ENCODE measurements around the gene ACVR2B.

The ACVR2B gene

DNA sequence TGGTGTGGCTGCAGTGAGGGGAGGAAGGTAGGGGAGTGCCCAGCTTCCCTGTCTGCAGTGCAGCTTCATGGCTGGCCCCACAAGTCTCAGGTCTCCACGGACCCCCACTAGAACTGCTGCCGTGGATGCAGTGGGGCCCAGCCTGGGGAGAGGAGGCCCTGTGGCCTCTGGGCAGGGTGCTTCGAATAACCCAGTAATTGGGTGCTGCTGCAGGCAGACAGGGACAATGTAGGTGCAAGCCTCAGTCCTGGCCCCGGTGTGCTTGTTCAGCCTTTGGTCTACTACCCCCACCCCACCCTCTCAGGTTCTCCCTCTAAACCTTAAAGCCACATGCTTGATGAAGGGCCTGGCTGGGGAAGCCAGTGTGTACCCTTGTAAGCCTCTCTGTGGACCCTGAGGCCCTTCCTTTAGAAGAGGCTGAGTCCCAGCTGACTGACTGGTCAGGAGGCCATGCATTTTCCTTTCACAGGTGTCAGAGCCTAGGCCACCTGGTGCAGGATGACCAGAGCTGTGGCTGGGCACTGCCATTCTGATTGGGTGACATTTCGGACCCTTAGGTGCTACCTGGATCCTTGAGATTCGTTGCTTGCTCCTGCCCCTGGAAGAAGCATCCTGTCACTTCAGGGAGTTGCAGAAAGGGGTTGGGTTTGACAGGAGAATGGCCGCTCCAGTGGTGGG is 21.4 kb downstream of the ACVR2B start:
- DNase-seq (ENCODE audit: insufficient read length, low spot score), result no peak
- FAIRE-seq, result no peak
- TF ChIP-seq POLR2A (IDR thresholded peaks at IDR 0.05; ENCODE audit: low read depth, low read length) (no peak), SPI1 (IDR thresholded peaks at IDR 0.05; ENCODE audit: low read depth, low read length) (no peak), PAX5 (IDR thresholded peaks at IDR 0.05; ENCODE audit: insufficient read depth, low read length, severe bottlenecking) (no peak), POLR2AphosphoS5 (IDR thresholded peaks at IDR 0.05; ENCODE audit: low read depth, low read length) (no peak), POU2F2 (IDR thresholded peaks at IDR 0.05; ENCODE audit: low read depth, low read length) (no peak), TAF1 (IDR thresholded peaks at IDR 0.05; ENCODE audit: low read depth, low read length) (no peak)

DNA sequence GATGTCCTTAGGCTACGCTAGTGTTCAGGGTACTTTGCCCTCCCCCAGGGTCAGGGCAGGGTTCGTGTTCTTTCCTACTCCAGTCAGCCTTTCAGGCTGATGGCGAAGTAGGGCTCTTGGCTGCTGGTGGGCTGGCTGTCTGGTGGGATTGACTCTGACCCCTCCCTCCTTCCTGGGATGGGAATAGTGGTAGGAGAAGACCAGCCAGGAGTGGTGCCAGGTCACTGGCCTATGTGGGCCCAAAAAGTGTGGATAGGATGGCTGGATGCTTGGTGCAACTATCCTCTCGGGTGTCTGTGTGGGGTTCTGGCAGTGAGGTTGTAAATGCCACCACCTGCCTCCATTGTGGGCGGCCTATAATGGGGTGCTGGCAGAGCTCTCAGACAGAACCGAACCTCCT is 22.0 kb downstream of the ACVR2B start:
- FAIRE-seq (no peak), DNase-seq (ENCODE audit: insufficient read length, low spot score) (no peak)
- no peak for TF ChIP-seq POLR2AphosphoS5 (IDR thresholded peaks at IDR 0.05; ENCODE audit: low read depth, low read length)
- no peak for TF ChIP-seq TAF1 (IDR thresholded peaks at IDR 0.05; ENCODE audit: low read depth, low read length)
- TF ChIP-seq POLR2A (IDR thresholded peaks at IDR 0.05; ENCODE audit: low read depth, low read length), result no peak
- TF ChIP-seq PAX5 (IDR thresholded peaks at IDR 0.05; ENCODE audit: insufficient read depth, low read length, severe bottlenecking), result no peak
- no peak for TF ChIP-seq SPI1 (IDR thresholded peaks at IDR 0.05; ENCODE audit: low read depth, low read length)
- TF ChIP-seq POU2F2 (IDR thresholded peaks at IDR 0.05; ENCODE audit: low read depth, low read length), result no peak

DNA sequence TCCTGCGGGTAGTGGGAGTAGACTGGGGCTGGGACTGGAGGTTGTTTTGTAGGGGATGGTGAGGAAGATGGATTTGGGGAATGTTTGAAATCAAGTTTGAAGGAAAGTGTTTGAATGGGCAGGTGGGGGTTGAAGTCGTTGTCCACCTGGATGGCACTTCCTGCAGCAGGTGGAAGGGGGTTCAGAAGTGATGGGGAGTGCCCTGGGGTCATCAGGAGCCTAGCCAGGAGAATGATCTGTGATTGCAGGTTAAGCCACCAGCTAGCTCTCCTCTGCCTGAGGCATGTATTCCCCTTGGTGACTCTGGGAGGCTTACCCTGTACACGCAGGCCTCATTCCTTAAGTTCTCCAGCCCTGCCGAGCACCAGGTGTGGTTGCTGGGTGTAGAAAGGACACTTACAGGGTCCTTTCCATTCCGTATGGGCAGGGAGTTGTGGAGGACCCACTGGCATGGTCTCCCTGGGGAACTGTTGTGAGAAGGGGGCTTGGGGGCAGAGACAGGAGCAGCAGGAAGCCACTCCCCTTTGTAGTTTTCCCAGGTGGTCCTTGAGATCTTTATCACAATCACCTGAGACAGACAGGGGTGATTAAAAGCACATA is 22.6 kb downstream of the ACVR2B start:
- no peak for FAIRE-seq
- no peak for DNase-seq (ENCODE audit: insufficient read length, low spot score)
- no peak for TF ChIP-seq POLR2AphosphoS5 (IDR thresholded peaks at IDR 0.05; ENCODE audit: low read depth, low read length)
- TF ChIP-seq POU2F2 (IDR thresholded peaks at IDR 0.05; ENCODE audit: low read depth, low read length), result no peak
- no peak for TF ChIP-seq TAF1 (IDR thresholded peaks at IDR 0.05; ENCODE audit: low read depth, low read length)
- TF ChIP-seq SPI1 (IDR thresholded peaks at IDR 0.05; ENCODE audit: low read depth, low read length), result no peak
- TF ChIP-seq PAX5 (IDR thresholded peaks at IDR 0.05; ENCODE audit: insufficient read depth, low read length, severe bottlenecking), result no peak
- no peak for TF ChIP-seq POLR2A (IDR thresholded peaks at IDR 0.05; ENCODE audit: low read depth, low read length)

DNA sequence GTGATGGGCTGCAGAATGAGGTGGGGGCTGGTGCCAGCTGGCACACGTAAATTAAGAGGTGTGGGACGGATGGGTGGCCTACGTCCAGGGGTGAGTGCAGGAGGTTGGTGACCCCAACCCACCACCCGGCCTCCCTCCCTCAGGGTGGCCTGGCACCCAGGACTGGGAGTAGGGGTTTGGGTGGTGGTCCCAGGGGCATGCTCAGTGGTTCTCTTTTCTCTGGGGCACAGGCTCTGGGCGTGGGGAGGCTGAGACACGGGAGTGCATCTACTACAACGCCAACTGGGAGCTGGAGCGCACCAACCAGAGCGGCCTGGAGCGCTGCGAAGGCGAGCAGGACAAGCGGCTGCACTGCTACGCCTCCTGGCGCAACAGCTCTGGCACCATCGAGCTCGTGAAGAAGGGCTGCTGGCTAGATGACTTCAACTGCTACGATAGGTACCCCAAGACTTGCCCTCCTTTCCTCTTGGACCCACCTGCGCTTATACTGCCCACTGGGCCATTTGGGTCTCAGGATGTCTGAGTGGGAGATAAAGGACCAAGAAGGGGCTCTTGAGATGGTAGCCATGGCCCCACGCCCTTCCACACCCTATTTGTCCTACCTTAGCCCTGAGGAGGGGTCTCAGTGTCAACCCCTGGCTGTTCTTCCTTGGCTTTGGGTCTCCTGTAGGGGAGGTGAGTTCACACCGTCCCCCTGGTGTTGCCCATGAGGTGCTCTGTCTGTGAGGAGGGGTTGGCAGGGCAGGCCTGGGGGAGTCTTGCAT is 23.5 kb downstream of the ACVR2B start:
- TF ChIP-seq POLR2AphosphoS5 (IDR thresholded peaks at IDR 0.05; ENCODE audit: low read depth, low read length), result no peak
- no peak for TF ChIP-seq PAX5 (IDR thresholded peaks at IDR 0.05; ENCODE audit: insufficient read depth, low read length, severe bottlenecking)
- no peak for DNase-seq (ENCODE audit: insufficient read length, low spot score)
- no peak for FAIRE-seq

DNA sequence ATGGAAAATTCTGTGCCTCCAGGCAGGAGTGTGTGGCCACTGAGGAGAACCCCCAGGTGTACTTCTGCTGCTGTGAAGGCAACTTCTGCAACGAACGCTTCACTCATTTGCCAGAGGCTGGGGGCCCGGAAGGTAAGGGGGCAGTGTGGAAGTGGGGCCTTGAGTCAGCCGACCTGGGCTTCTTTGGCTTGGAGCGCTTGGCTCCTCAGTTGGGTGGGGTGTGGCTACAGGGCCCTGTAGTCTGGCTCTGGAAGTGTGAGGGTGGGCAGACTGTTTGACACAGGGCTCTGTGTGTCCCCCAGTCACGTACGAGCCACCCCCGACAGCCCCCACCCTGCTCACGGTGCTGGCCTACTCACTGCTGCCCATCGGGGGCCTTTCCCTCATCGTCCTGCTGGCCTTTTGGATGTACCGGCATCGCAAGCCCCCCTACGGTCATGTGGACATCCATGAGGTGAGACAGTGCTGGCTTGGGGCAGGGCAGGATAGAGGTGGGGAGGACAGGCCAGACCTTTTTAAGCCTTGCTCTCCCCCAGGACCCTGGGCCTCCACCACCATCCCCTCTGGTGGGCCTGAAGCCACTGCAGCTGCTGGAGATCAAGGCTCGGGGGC is 24.3 kb downstream of the ACVR2B start:
- FAIRE-seq (no peak), DNase-seq (ENCODE audit: insufficient read length, low spot score) (no peak)
- TF ChIP-seq PAX5 (IDR thresholded peaks at IDR 0.05; ENCODE audit: insufficient read depth, low read length, severe bottlenecking), result no peak
- no peak for TF ChIP-seq POU2F2 (IDR thresholded peaks at IDR 0.05; ENCODE audit: low read depth, low read length)
- no peak for TF ChIP-seq POLR2A (IDR thresholded peaks at IDR 0.05; ENCODE audit: low read depth, low read length)
- no peak for TF ChIP-seq POLR2AphosphoS5 (IDR thresholded peaks at IDR 0.05; ENCODE audit: low read depth, low read length)
- TF ChIP-seq TAF1 (IDR thresholded peaks at IDR 0.05; ENCODE audit: low read depth, low read length), result no peak
- no peak for TF ChIP-seq SPI1 (IDR thresholded peaks at IDR 0.05; ENCODE audit: low read depth, low read length)

DNA sequence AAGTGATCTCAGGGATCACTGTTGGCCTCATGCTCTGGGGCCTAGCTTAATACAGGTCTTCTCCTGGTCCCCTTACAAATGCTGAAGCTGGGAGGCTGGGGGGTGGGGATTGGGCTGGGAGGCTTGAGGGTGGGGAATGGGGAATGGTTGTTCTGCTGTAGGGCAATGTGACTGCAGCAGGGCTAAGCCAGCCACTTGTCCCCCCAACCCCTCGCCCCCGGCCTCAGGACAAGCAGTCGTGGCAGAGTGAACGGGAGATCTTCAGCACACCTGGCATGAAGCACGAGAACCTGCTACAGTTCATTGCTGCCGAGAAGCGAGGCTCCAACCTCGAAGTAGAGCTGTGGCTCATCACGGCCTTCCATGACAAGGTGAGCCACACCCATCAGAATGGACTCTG is 25.2 kb downstream of the ACVR2B start:
- FAIRE-seq, result no peak
- TF ChIP-seq PAX5 (IDR thresholded peaks at IDR 0.05; ENCODE audit: insufficient read depth, low read length, severe bottlenecking), result no peak
- no peak for TF ChIP-seq POLR2A (IDR thresholded peaks at IDR 0.05; ENCODE audit: low read depth, low read length)
- TF ChIP-seq POLR2AphosphoS5 (IDR thresholded peaks at IDR 0.05; ENCODE audit: low read depth, low read length), result no peak
- TF ChIP-seq TAF1 (IDR thresholded peaks at IDR 0.05; ENCODE audit: low read depth, low read length), result no peak
- no peak for DNase-seq (ENCODE audit: insufficient read length, low spot score)

DNA sequence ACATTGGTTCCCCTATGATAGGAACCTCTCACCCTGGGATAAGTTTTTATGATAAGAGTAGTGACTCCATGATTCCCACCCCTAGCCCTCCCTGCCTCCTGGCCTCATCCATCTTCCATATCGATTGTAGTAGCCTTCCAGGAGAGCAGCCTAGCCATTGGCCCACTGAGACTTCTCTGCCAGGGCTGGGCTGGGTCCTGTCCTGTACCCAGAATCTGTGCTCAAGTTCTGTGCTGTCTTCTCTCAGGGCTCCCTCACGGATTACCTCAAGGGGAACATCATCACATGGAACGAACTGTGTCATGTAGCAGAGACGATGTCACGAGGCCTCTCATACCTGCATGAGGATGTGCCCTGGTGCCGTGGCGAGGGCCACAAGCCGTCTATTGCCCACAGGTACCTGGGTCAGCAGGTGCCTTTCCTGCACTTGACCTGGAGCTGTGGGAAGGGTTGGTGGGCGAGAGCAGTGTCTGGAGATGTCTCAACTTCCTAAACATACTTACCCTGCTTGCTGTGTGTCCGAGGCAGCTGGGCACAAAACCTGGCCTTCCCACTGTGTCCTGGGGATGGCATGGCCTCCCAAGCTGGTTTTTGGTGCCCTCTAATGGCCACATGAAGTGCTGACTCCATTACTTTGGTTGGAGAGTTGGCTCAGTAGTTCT is 25.9 kb downstream of the ACVR2B start:
- DNase-seq (ENCODE audit: insufficient read length, low spot score) (peak; percentile 67), FAIRE-seq (peak; percentile 78)
- TF ChIP-seq PAX5 (IDR thresholded peaks at IDR 0.05; ENCODE audit: insufficient read depth, low read length, severe bottlenecking) (no peak), TAF1 (IDR thresholded peaks at IDR 0.05; ENCODE audit: low read depth, low read length) (no peak), SPI1 (IDR thresholded peaks at IDR 0.05; ENCODE audit: low read depth, low read length) (no peak), POLR2A (IDR thresholded peaks at IDR 0.05; ENCODE audit: low read depth, low read length) (no peak), POU2F2 (IDR thresholded peaks at IDR 0.05; ENCODE audit: low read depth, low read length) (no peak), POLR2AphosphoS5 (IDR thresholded peaks at IDR 0.05; ENCODE audit: low read depth, low read length) (no peak)

DNA sequence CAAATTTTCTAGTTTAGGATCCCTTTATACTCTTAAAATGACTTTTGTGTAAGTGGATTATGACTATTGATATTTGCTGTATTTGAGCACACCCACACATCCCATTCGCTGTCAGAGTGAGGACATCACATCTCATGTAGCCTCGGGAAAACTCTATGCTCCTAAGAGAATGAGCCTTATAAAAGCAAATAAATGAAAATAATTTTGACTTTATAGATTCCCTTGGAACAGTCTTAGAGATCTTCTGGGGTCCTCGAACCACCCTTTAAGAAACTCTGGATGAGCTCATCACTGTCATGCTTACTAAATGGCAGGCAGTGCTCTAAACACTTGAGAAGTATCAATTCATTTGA is 26.4 kb downstream of the ACVR2B start:
- no peak for FAIRE-seq
- no peak for DNase-seq (ENCODE audit: insufficient read length, low spot score)
- TF ChIP-seq POU2F2 (IDR thresholded peaks at IDR 0.05; ENCODE audit: low read depth, low read length) (no peak), POLR2AphosphoS5 (IDR thresholded peaks at IDR 0.05; ENCODE audit: low read depth, low read length) (no peak), PAX5 (IDR thresholded peaks at IDR 0.05; ENCODE audit: insufficient read depth, low read length, severe bottlenecking) (no peak), TAF1 (IDR thresholded peaks at IDR 0.05; ENCODE audit: low read depth, low read length) (no peak), SPI1 (IDR thresholded peaks at IDR 0.05; ENCODE audit: low read depth, low read length) (no peak), POLR2A (IDR thresholded peaks at IDR 0.05; ENCODE audit: low read depth, low read length) (no peak)

DNA sequence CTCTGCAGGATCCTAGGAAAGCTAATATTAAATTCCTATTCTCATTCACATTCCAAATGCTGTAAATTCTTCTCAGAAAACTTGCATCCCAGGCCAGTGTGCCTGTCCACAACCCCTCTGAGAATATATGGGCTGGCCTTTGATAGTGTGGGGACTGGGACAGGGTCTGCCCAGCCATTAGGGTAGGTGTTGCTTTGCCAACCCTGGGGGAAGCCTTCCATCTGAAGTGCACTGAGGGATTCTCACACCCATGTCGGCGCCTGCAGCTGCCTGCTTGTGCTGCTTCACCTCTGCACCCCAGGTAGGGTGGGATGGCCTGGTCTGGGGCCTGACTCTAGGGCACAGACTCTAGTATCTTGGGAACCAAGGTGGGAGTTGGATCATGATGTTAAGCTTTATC is 27.2 kb downstream of the ACVR2B start:
- no peak for TF ChIP-seq POU2F2 (IDR thresholded peaks at IDR 0.05; ENCODE audit: low read depth, low read length)
- TF ChIP-seq SPI1 (IDR thresholded peaks at IDR 0.05; ENCODE audit: low read depth, low read length), result no peak
- no peak for TF ChIP-seq TAF1 (IDR thresholded peaks at IDR 0.05; ENCODE audit: low read depth, low read length)
- DNase-seq (ENCODE audit: insufficient read length, low spot score), result no peak
- no peak for FAIRE-seq
